ENCODE measurements around the gene THAP7.

THAP7 gene

DNA sequence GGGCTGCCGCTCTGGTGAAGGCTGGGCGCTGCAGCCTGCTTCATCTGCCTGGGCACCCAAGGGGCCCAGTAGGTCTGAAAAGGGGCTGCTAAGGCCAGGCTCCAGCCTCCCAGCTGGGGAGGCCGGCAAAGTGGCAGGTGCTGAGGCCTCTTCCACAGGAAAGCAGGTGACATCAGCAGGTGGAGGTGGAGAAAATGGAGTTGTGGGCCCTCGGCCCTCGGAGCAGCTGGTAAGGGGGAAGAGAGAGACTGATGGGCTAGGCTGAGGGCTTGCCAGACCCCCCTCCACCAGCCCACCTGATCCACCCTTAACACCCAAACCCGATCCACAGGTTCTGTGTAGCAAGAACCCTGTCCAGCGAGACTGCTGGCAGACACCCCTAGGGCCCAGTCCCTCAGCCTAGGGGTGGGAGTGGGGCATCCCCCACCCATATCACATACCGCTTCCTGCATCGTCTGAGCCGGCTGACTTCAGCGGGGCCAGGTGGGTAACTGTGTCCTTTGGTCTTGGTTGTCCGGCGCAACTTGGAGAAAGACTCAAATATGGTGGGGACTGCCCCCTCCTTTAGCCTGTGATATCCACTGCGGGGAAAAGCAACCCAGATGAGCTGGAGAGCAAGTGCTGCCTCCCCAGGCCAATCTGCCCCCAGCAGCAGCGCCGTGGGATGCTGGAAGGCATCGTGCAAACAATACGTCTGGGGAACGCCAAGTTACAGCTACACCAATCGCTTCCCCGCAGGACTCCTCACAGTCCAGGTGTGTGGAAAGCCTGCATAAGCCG, 1.5 kb downstream of the THAP7 start:
- no peak for TF ChIP-seq CTCF (conservative IDR thresholded peaks at IDR 0.05)
- H3K27ac ChIP-seq: peak overlapping the region; percentile 99

DNA sequence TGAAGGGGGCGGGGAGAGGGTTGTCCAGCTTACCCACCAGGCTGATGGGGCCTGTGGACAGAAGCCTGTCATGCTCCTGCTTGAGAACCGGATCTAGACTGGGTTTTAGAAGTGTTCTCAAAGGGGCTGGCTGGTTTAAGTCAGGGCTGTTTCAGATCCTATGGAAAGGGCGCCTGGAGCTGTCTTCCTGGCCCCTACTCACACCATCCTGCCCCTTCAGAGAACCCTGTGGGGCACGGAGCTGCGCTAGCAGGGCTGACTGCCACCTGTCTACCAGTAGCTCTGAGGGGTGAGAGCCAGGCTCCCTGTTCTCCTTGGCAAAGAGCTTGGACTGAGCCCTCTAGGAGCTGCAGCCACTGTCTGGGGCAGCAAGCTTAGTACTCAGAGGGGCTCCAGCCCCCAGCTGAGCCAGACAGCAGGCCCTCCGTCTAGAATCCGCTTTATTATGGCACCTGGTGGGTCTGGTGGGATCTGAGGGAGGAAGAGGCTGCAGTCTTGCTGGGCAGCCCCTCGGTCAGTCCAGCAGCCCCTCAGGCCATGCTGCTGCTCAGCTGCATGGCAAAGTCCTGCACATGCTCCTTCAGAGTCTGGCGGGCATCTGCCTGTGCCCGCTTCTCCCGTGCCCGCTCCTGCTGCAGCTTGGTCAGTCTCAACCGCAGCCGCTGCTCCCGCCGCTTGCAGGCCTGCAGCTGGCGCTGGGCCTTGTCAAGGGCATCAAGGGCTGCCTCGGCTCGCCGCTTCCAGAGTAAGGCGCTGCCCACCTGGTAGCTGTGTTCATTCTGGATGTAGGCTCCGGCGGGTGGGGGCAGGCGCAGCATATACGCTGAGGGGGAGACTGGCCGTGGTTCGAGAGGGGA, 2.3 kb downstream of the THAP7 start:
- peak overlapping the region; percentile 99 for H3K27ac ChIP-seq
- no peak for TF ChIP-seq CTCF (conservative IDR thresholded peaks at IDR 0.05)

- H3K27ac ChIP-seq: no peak overlapping the region
- TF ChIP-seq CTCF (conservative IDR thresholded peaks at IDR 0.05): no peak
Observed at GRCh38 chr22:20998411-20999336, 3.2 kb downstream of the THAP7 start.

DNA sequence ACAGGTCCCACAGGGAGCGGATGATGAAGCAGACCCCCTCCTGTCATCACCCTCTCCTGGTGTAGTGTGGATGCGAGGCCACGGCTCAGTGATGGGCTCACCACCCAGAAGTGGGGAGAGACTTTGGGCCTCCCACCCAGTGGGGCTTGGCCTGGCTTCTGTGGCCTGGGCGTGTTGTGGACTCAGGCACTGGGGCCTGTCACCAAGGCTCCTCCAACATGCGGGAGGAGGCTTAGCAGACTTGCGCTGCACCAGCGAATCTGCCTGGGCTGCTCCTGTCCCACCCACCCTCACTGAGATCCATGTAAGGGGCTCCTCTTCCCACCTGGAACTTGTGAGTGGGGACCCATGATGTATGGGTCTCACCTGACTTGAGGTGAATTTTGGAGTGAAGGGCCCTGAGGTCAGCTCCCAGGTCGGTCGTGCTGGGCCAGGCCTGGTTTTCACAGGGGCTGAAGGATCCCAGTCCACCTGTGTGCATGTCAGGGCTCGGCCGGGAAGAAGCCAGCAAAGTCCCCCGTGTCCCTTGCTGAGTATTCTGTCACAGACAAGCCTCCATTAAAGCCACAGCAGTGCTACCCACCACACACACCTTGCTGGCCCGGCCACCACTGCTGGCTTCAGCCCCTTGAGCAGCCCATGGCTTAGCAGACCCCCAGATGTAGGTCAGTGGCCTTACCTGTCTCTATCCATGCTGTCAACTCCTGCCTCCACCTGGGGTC, 4.2 kb downstream of the THAP7 start:
- H3K27ac ChIP-seq: no peak overlapping the region
- TF ChIP-seq CTCF (conservative IDR thresholded peaks at IDR 0.05): no peak

DNA sequence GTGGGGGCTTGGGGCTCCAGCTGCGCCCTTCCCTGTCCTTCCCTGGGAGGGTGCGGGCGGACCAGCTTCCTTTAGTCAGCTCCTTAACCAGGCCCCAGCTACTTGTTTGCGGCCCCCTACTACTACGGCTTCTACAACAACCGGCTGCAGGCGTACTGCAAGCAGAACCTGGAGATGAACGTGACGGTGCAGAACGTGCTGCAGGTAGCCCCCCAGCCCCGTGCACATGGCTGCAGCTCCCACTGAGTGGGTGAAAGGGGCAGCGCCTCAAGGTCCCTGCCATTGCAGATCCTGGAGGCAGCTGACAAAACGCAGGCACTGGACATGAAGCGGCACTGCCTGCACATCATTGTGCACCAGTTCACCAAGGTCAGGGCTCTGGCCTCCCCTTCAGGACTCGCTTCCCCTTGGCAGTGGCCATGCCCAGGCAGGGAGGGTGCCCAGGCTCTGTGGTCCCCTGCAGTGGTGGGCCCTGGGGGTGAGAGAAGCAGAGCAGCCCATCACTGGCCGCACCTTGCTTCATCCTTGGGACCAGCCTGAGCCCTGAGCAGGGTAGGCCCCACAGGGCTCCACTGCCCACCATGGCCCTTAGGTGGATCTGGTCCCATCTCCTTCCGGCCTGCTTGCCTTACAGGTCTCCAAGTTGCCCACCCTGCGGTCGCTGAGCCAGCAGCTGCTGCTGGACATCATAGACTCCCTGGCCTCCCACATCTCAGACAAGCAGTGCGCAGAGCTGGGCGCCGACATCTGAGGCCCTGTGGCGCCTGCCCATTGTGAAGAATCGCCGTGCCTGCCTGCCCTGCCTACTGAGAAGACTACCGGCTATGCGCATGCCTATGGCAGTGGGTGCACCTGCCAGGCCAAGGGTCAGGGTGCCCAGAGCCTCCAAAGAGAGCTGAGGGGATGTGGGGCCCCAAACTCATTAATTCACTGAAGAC, 5.1 kb downstream of the THAP7 start:
- no peak for TF ChIP-seq CTCF (conservative IDR thresholded peaks at IDR 0.05)
- H3K27ac ChIP-seq: no peak overlapping the region

DNA sequence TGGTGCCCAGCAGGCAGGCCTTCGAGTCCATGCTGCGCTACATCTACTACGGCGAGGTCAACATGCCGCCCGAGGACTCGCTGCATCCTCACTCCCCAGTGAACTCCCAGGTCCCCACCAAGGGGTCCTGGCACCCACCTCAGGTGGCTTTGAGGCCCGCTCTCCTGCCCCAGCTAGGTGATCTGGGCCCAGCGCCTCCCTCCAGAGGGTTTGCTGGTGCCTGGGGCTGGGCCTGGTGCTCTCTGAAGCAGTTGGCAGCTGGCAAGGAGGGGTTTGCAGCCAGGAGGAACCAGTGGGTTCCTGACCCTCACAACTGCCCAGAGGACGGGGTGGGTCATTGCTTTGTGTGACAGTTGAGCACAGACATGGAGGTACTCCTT, 5.9 kb downstream of the THAP7 start:
- H3K27ac ChIP-seq: no peak overlapping the region
- no peak for TF ChIP-seq CTCF (conservative IDR thresholded peaks at IDR 0.05)
